ENCODE data around the gene EMC10.

EMC10 gene

DNA sequence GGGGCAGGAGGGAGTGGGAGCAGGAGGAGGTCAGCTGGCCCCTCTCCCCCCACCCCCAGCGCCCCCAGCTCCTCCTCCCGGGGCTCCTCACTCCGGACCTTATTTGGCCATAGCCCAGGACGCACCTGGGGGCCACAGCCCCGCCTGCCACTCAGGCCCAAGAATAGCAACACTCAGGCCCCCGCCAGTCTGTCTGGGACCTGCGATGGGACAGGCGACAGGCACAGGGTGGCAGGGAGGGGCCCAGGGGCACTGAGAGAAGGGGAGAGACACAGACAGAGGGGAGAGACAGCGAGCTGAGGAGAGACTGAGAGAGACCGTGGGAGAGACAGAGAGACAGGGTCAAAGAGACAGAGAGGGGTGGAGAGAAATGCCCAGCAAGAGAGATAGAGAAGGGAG, 24.4 kb downstream of the EMC10 start:
- Histone ChIP-seq H3K9me3 (ENCODE audit: severe bottlenecking) (no peaks in the 10 kb centered on the region), H3K4me1 (ENCODE audit: insufficient read depth, poor library complexity, severe bottlenecking) (no peaks in the 10 kb centered on the region), H3K36me3 (ENCODE audit: low read depth) (no peaks in the 10 kb centered on the region), H3K4me3 (ENCODE audit: severe bottlenecking) (no peak overlapping the region), H3K27me3 (ENCODE audit: insufficient read depth, poor library complexity, severe bottlenecking) (no peaks in the 10 kb centered on the region), H3K27ac (ENCODE audit: poor library complexity, severe bottlenecking) (no peak overlapping the region)
- no peak for DNase-seq (ENCODE audit: low spot score)
- ATAC-seq (ENCODE audit: low read depth): no peak
- no peak for TF ChIP-seq CTCF (IDR thresholded peaks at IDR 0.05; ENCODE audit: poor library complexity, severe bottlenecking)

- Histone ChIP-seq H3K27ac (ENCODE audit: poor library complexity, severe bottlenecking) (no peak overlapping the region), H3K9me3 (ENCODE audit: severe bottlenecking) (no peaks in the 10 kb centered on the region), H3K27me3 (ENCODE audit: insufficient read depth, poor library complexity, severe bottlenecking) (no peaks in the 10 kb centered on the region), H3K4me3 (ENCODE audit: severe bottlenecking) (no peak overlapping the region), H3K36me3 (ENCODE audit: low read depth) (no peaks in the 10 kb centered on the region), H3K4me1 (ENCODE audit: insufficient read depth, poor library complexity, severe bottlenecking) (no peaks in the 10 kb centered on the region)
- TF ChIP-seq CTCF (IDR thresholded peaks at IDR 0.05; ENCODE audit: poor library complexity, severe bottlenecking): no peak
- DNase-seq (ENCODE audit: low spot score): no peak
- ATAC-seq (ENCODE audit: low read depth): no peak; the same call in 2 of the 3 replicates
Measured at GRCh38 chr19:50501186-50501567, 24.9 kb downstream of the EMC10 start.

DNA sequence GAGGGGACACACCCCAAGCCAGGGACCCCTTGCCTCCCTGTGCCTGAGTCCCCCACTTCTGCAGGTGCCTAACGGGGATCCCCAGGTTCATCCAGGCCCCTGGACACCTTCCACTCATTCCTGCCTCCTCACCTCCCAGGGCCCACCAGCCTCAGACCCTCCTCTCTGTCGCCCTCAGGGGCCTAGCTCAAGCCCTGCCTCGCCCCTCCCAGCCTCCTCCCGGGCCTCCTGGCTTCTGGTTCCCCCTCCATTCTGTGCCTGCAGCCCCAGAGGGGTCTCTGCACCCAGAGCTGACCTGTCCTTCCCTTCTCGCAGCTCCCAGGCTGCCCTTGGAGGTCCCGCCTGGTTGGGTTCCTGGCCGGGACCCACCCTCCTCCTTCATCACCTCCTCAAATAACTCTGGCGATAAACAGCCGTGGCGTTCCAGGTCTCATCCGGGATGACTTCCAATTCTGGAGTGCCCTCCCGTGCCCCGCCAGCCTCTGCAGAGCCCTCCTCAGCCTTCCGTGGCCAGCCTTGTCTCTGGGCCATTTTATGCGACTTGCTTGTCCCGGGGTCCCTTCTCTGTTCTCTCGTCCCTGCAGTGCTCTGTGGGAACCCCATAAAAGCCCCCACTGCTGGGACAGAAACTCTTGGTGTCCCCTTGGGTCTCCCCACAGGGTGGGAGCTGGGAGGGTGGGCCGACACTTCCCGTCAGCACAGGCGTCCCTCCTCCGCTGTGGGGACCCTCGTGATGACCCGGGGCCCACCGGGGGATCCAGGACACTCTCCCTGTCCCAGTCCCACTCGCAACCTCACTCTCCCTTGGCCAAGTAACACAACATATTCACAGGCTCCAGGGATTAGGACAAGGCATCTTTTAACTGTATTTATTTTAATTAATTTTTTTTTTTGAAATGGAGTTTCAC, 25.5 kb downstream of the EMC10 start:
- Histone ChIP-seq H3K27ac (ENCODE audit: poor library complexity, severe bottlenecking) (no peak overlapping the region), H3K36me3 (ENCODE audit: low read depth) (no peaks in the 10 kb centered on the region), H3K9me3 (ENCODE audit: severe bottlenecking) (no peaks in the 10 kb centered on the region), H3K4me3 (ENCODE audit: severe bottlenecking) (no peak overlapping the region), H3K27me3 (ENCODE audit: insufficient read depth, poor library complexity, severe bottlenecking) (no peaks in the 10 kb centered on the region), H3K4me1 (ENCODE audit: insufficient read depth, poor library complexity, severe bottlenecking) (no peaks in the 10 kb centered on the region)
- TF ChIP-seq CTCF (IDR thresholded peaks at IDR 0.05; ENCODE audit: poor library complexity, severe bottlenecking): no peak
- DNase-seq (ENCODE audit: low spot score) (no peak), ATAC-seq (ENCODE audit: low read depth) (no peak)

DNA sequence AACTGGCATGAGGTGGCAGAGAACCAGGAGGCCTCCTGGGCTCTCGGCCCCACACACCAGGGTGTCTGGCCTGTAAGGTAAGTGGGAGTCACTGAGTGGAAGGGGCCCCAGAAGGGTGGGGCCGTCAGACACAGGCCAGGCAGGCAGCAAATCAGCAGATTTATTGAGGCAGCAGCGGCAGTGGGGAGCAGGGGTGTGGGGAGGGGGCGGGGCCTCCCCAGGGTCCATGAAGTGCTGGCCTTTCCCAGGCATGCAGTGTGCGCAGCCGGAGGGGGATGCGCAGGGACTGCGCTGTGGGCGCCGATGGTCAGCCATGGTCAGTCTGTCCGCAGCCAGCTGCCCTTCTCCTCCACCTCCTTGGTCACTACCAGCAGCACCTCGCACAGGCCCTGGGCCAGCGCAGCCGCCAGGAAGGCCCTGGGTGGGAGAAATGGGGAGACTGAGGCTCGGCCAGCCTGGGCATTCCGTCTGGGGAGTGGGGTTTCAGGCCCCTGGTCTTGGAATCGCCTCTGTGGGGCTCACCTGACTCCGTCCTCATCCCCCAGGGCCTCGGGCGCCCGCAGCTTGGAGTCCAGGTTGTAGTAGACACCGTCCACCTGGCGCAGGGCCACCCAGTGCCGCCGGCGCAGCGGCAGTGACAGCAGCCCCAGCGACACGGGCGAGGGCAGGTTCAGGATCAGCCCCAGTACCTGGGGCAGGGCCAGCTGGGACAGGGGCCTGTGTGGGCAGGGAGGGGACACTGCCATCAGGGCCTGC, 29.7 kb downstream of the EMC10 start:
- no peaks in the 10 kb centered on the region for H3K27me3 ChIP-seq (ENCODE audit: insufficient read depth, poor library complexity, severe bottlenecking)
- TF ChIP-seq CTCF (IDR thresholded peaks at IDR 0.05; ENCODE audit: poor library complexity, severe bottlenecking): no peak
- DNase-seq (ENCODE audit: low spot score) (no peak), ATAC-seq (ENCODE audit: low read depth) (no peak)
- no peak overlapping the region for H3K27ac ChIP-seq (ENCODE audit: poor library complexity, severe bottlenecking)
- H3K9me3 ChIP-seq (ENCODE audit: severe bottlenecking): no peaks in the 10 kb centered on the region
- no peaks in the 10 kb centered on the region for H3K4me1 ChIP-seq (ENCODE audit: insufficient read depth, poor library complexity, severe bottlenecking)
- H3K36me3 ChIP-seq (ENCODE audit: low read depth): no peaks in the 10 kb centered on the region
- H3K4me3 ChIP-seq (ENCODE audit: severe bottlenecking): no peak overlapping the region

Data from RWPE2 (cell line).